ENCODE results near the gene FPGS. TPM values are rescaled to one million over a fixed set of nuclear protein-coding genes. Genes with fewer than 3 reads are reported as not detected.

FPGS gene
- total RNA-seq, 1 donor from 2014 or later: 68.9 TPM

- H3K9me3 ChIP-seq: no peaks in the 10 kb centered on the region
- no peak for TF ChIP-seq CTCF (IDR thresholded peaks at IDR 0.05)
- H3K27me3 ChIP-seq: no peaks in the 10 kb centered on the region
- intact Hi-C loops (cut with DNase I): no loop called here
- peaks cover 37% of the 10 kb centered on the region for H3K36me3 ChIP-seq
- DNase-seq: peak; percentile 75
- H3K4me3 ChIP-seq: peak overlapping the region; percentile 72
- ATAC-seq: peak; percentile 22
- H3K4me1 ChIP-seq: peaks cover 34% of the 10 kb centered on the region
- peak overlapping the region; percentile 94 for H3K27ac ChIP-seq
Measured at GRCh38 chr9:127803507-127804352, 1.0 kb downstream of the FPGS start.

- intact Hi-C loops (cut with DNase I): no loop called here
- no peak overlapping the region for H3K27ac ChIP-seq
Measured at GRCh38 chr9:127805620-127806019, 2.9 kb downstream of the FPGS start.

GRCh38 chr9:127806871-127807270 lies 4.2 kb downstream of the FPGS start:
- Histone ChIP-seq H3K36me3 (peaks cover 59% of the 10 kb centered on the region), H3K4me1 (peaks cover 24% of the 10 kb centered on the region), H3K27me3 (no peaks in the 10 kb centered on the region), H3K4me3 (no peak overlapping the region), H3K9me3 (no peaks in the 10 kb centered on the region), H3K27ac (no peak overlapping the region)
- DNase-seq (no peak), ATAC-seq (no peak)
- TF ChIP-seq CTCF (IDR thresholded peaks at IDR 0.05): no peak
- intact Hi-C loops (cut with DNase I): no loop called here

More at GRCh38 chr9:127805620-127806019, 2.9 kb downstream of the FPGS start:
- H3K4me1 ChIP-seq: peaks cover 34% of the 10 kb centered on the region
- H3K4me3 ChIP-seq: no peak overlapping the region
- H3K36me3 ChIP-seq: peaks cover 49% of the 10 kb centered on the region
- peak; percentile 35 for TF ChIP-seq CTCF (IDR thresholded peaks at IDR 0.05)
- H3K9me3 ChIP-seq: no peaks in the 10 kb centered on the region
- ATAC-seq: no peak
- DNase-seq: no peak
- H3K27me3 ChIP-seq: no peaks in the 10 kb centered on the region

GRCh38 chr9:127808347-127809001 lies 5.8 kb downstream of the FPGS start:
- H3K27ac ChIP-seq: no peak overlapping the region
- intact Hi-C loops (cut with DNase I): no loop called here
- no peak for TF ChIP-seq CTCF (IDR thresholded peaks at IDR 0.05)
- no peak for DNase-seq
- H3K9me3 ChIP-seq: no peaks in the 10 kb centered on the region
- no peaks in the 10 kb centered on the region for H3K27me3 ChIP-seq
- peaks cover 75% of the 10 kb centered on the region for H3K36me3 ChIP-seq
- no peak for ATAC-seq
- no peak overlapping the region for H3K4me3 ChIP-seq
- peaks cover 18% of the 10 kb centered on the region for H3K4me1 ChIP-seq

GRCh38 chr9:127809002-127809539 lies 6.4 kb downstream of the FPGS start:
- peaks cover 81% of the 10 kb centered on the region for H3K36me3 ChIP-seq
- no peak for TF ChIP-seq CTCF (IDR thresholded peaks at IDR 0.05)
- H3K9me3 ChIP-seq: no peaks in the 10 kb centered on the region
- H3K4me1 ChIP-seq: peaks cover 13% of the 10 kb centered on the region
- no peak overlapping the region for H3K4me3 ChIP-seq
- DNase-seq (no peak), ATAC-seq (no peak)
- intact Hi-C loops (cut with DNase I): no loop called here
- no peaks in the 10 kb centered on the region for H3K27me3 ChIP-seq
- no peak overlapping the region for H3K27ac ChIP-seq
